Measurements from ENCODE around the gene SYNE2.

SYNE2 gene

GRCh38 chr14:63995285-63995684 lies 142.5 kb downstream of the SYNE2 start:
- Histone ChIP-seq H3K27me3 (ENCODE audit: control insufficient read depth in 1 of 2, insufficient read depth in 2 of 2, low read length in 2 of 2) (no peaks in the 10 kb centered on the region), H3K9ac (ENCODE audit: low read depth in 1 of 2, low read length in 2 of 2) (no peak overlapping the region), H3K36me3 (ENCODE audit: control insufficient read depth in 1 of 2, insufficient read depth in 2 of 2, low read length in 2 of 2) (peaks cover 26 to 45% of the 10 kb centered on the region in 2 donors), H3K4me3 (ENCODE audit: low read depth in 1 of 2, low read length in 2 of 2) (no peak overlapping the region), H3K4me1 (ENCODE audit: control insufficient read depth in 1 of 2, insufficient read depth in 2 of 2, low read length in 2 of 2) (no peaks in the 10 kb centered on the region), H3K9me3 (ENCODE audit: control insufficient read depth in 1 of 2, low read length in 2 of 2) (no peaks in the 10 kb centered on the region), H3K27ac (ENCODE audit: low read depth, low read length) (no peak overlapping the region)

- no peaks in the 10 kb centered on the region for H3K9me3 ChIP-seq (ENCODE audit: control insufficient read depth in 1 of 2, low read length in 2 of 2)
- no peak overlapping the region for H3K4me3 ChIP-seq (ENCODE audit: low read depth in 1 of 2, low read length in 2 of 2)
- no peak overlapping the region for H3K27ac ChIP-seq (ENCODE audit: low read depth, low read length)
- peaks cover 0 to 5% of the 10 kb centered on the region in 2 donors for H3K4me1 ChIP-seq (ENCODE audit: control insufficient read depth in 1 of 2, insufficient read depth in 2 of 2, low read length in 2 of 2)
- H3K9ac ChIP-seq (ENCODE audit: low read depth in 1 of 2, low read length in 2 of 2): no peak overlapping the region
- no peaks in the 10 kb centered on the region for H3K27me3 ChIP-seq (ENCODE audit: control insufficient read depth in 1 of 2, insufficient read depth in 2 of 2, low read length in 2 of 2)
- peaks cover 25 to 52% of the 10 kb centered on the region in 2 donors for H3K36me3 ChIP-seq (ENCODE audit: control insufficient read depth in 1 of 2, insufficient read depth in 2 of 2, low read length in 2 of 2)
Observed at GRCh38 chr14:63996016-63996415, 143.2 kb downstream of the SYNE2 start.

GRCh38 chr14:63996625-63997220 lies 143.9 kb downstream of the SYNE2 start:
- Histone ChIP-seq H3K27me3 (ENCODE audit: control insufficient read depth in 1 of 2, insufficient read depth in 2 of 2, low read length in 2 of 2) (no peaks in the 10 kb centered on the region), H3K9me3 (ENCODE audit: control insufficient read depth in 1 of 2, low read length in 2 of 2) (no peaks in the 10 kb centered on the region), H3K9ac (ENCODE audit: low read depth in 1 of 2, low read length in 2 of 2) (no peak overlapping the region), H3K27ac (ENCODE audit: low read depth, low read length) (no peak overlapping the region), H3K36me3 (ENCODE audit: control insufficient read depth in 1 of 2, insufficient read depth in 2 of 2, low read length in 2 of 2) (peaks cover 28 to 50% of the 10 kb centered on the region in 2 donors), H3K4me1 (ENCODE audit: control insufficient read depth in 1 of 2, insufficient read depth in 2 of 2, low read length in 2 of 2) (peaks cover 0 to 5% of the 10 kb centered on the region in 2 donors), H3K4me3 (ENCODE audit: low read depth in 1 of 2, low read length in 2 of 2) (no peak overlapping the region)

- Histone ChIP-seq H3K9me3 (ENCODE audit: control insufficient read depth in 1 of 2, low read length in 2 of 2) (no peaks in the 10 kb centered on the region), H3K27me3 (ENCODE audit: control insufficient read depth in 1 of 2, insufficient read depth in 2 of 2, low read length in 2 of 2) (no peaks in the 10 kb centered on the region), H3K9ac (ENCODE audit: low read depth in 1 of 2, low read length in 2 of 2) (no peak overlapping the region), H3K27ac (ENCODE audit: low read depth, low read length) (no peak overlapping the region), H3K4me3 (ENCODE audit: low read depth in 1 of 2, low read length in 2 of 2) (no peak overlapping the region), H3K36me3 (ENCODE audit: control insufficient read depth in 1 of 2, insufficient read depth in 2 of 2, low read length in 2 of 2) (peaks cover 30 to 62% of the 10 kb centered on the region in 2 donors), H3K4me1 (ENCODE audit: control insufficient read depth in 1 of 2, insufficient read depth in 2 of 2, low read length in 2 of 2) (peaks cover 0 to 5% of the 10 kb centered on the region in 2 donors)
Observed at GRCh38 chr14:64000749-64001148, 147.9 kb downstream of the SYNE2 start.

GRCh38 chr14:64005822-64006221 lies 153.0 kb downstream of the SYNE2 start:
- Histone ChIP-seq H3K9ac (ENCODE audit: low read depth in 1 of 2, low read length in 2 of 2) (no peak overlapping the region), H3K27ac (ENCODE audit: low read depth, low read length) (no peak overlapping the region), H3K27me3 (ENCODE audit: control insufficient read depth in 1 of 2, insufficient read depth in 2 of 2, low read length in 2 of 2) (no peaks in the 10 kb centered on the region), H3K36me3 (ENCODE audit: control insufficient read depth in 1 of 2, insufficient read depth in 2 of 2, low read length in 2 of 2) (peaks cover 18 to 38% of the 10 kb centered on the region in 2 donors), H3K4me1 (ENCODE audit: control insufficient read depth in 1 of 2, insufficient read depth in 2 of 2, low read length in 2 of 2) (peaks cover 0 to 1% of the 10 kb centered on the region in 2 donors), H3K4me3 (ENCODE audit: low read depth in 1 of 2, low read length in 2 of 2) (no peak overlapping the region), H3K9me3 (ENCODE audit: control insufficient read depth in 1 of 2, low read length in 2 of 2) (no peaks in the 10 kb centered on the region)

GRCh38 chr14:64008016-64008415 lies 155.2 kb downstream of the SYNE2 start:
- no peak overlapping the region for H3K9ac ChIP-seq (ENCODE audit: low read depth in 1 of 2, low read length in 2 of 2)
- H3K9me3 ChIP-seq (ENCODE audit: control insufficient read depth in 1 of 2, low read length in 2 of 2): no peaks in the 10 kb centered on the region
- no peaks in the 10 kb centered on the region for H3K27me3 ChIP-seq (ENCODE audit: control insufficient read depth in 1 of 2, insufficient read depth in 2 of 2, low read length in 2 of 2)
- H3K4me1 ChIP-seq (ENCODE audit: control insufficient read depth in 1 of 2, insufficient read depth in 2 of 2, low read length in 2 of 2): no peaks in the 10 kb centered on the region
- H3K4me3 ChIP-seq (ENCODE audit: low read depth in 1 of 2, low read length in 2 of 2): no peak overlapping the region
- H3K36me3 ChIP-seq (ENCODE audit: control insufficient read depth in 1 of 2, insufficient read depth in 2 of 2, low read length in 2 of 2): peaks cover 10 to 25% of the 10 kb centered on the region in 2 donors
- no peak overlapping the region for H3K27ac ChIP-seq (ENCODE audit: low read depth, low read length)

- Histone ChIP-seq H3K36me3 (ENCODE audit: control insufficient read depth in 1 of 2, insufficient read depth in 2 of 2, low read length in 2 of 2) (peaks cover 8 to 12% of the 10 kb centered on the region in 2 donors), H3K27me3 (ENCODE audit: control insufficient read depth in 1 of 2, insufficient read depth in 2 of 2, low read length in 2 of 2) (no peaks in the 10 kb centered on the region), H3K9ac (ENCODE audit: low read depth in 1 of 2, low read length in 2 of 2) (no peak overlapping the region)
Observed at GRCh38 chr14:64012003-64012402, 159.2 kb downstream of the SYNE2 start.

GRCh38 chr14:64012720-64013119 lies 159.9 kb downstream of the SYNE2 start:
- Histone ChIP-seq H3K9ac (ENCODE audit: low read depth in 1 of 2, low read length in 2 of 2) (no peak overlapping the region), H3K27ac (ENCODE audit: low read depth, low read length) (no peak overlapping the region), H3K36me3 (ENCODE audit: control insufficient read depth in 1 of 2, insufficient read depth in 2 of 2, low read length in 2 of 2) (peaks cover 4 to 7% of the 10 kb centered on the region in 2 donors), H3K4me1 (ENCODE audit: control insufficient read depth in 1 of 2, insufficient read depth in 2 of 2, low read length in 2 of 2) (no peaks in the 10 kb centered on the region), H3K27me3 (ENCODE audit: control insufficient read depth in 1 of 2, insufficient read depth in 2 of 2, low read length in 2 of 2) (no peaks in the 10 kb centered on the region), H3K4me3 (ENCODE audit: low read depth in 1 of 2, low read length in 2 of 2) (no peak overlapping the region), H3K9me3 (ENCODE audit: control insufficient read depth in 1 of 2, low read length in 2 of 2) (peaks cover 0 to 3% of the 10 kb centered on the region in 2 donors)

More at GRCh38 chr14:64012003-64012402, 159.2 kb downstream of the SYNE2 start:
- H3K27ac ChIP-seq (ENCODE audit: low read depth, low read length): no peak overlapping the region
- H3K9me3 ChIP-seq (ENCODE audit: control insufficient read depth in 1 of 2, low read length in 2 of 2): peaks cover 0 to 3% of the 10 kb centered on the region in 2 donors
- no peak overlapping the region for H3K4me3 ChIP-seq (ENCODE audit: low read depth in 1 of 2, low read length in 2 of 2)
- no peaks in the 10 kb centered on the region for H3K4me1 ChIP-seq (ENCODE audit: control insufficient read depth in 1 of 2, insufficient read depth in 2 of 2, low read length in 2 of 2)

- Histone ChIP-seq H3K9ac (ENCODE audit: low read depth in 1 of 2, low read length in 2 of 2) (no peak overlapping the region), H3K27me3 (ENCODE audit: control insufficient read depth in 1 of 2, insufficient read depth in 2 of 2, low read length in 2 of 2) (no peaks in the 10 kb centered on the region), H3K36me3 (ENCODE audit: control insufficient read depth in 1 of 2, insufficient read depth in 2 of 2, low read length in 2 of 2) (peaks cover 17 to 51% of the 10 kb centered on the region in 2 donors), H3K4me3 (ENCODE audit: low read depth in 1 of 2, low read length in 2 of 2) (no peak overlapping the region), H3K27ac (ENCODE audit: low read depth, low read length) (no peak overlapping the region), H3K4me1 (ENCODE audit: control insufficient read depth in 1 of 2, insufficient read depth in 2 of 2, low read length in 2 of 2) (no peaks in the 10 kb centered on the region), H3K9me3 (ENCODE audit: control insufficient read depth in 1 of 2, low read length in 2 of 2) (no peaks in the 10 kb centered on the region)
Observed at GRCh38 chr14:64025479-64025878, 172.7 kb downstream of the SYNE2 start.

- Histone ChIP-seq H3K27ac (ENCODE audit: low read depth, low read length) (no peak overlapping the region), H3K4me1 (ENCODE audit: control insufficient read depth in 1 of 2, insufficient read depth in 2 of 2, low read length in 2 of 2) (no peaks in the 10 kb centered on the region), H3K9ac (ENCODE audit: low read depth in 1 of 2, low read length in 2 of 2) (no peak overlapping the region), H3K36me3 (ENCODE audit: control insufficient read depth in 1 of 2, insufficient read depth in 2 of 2, low read length in 2 of 2) (peaks cover 18 to 50% of the 10 kb centered on the region in 2 donors), H3K9me3 (ENCODE audit: control insufficient read depth in 1 of 2, low read length in 2 of 2) (no peaks in the 10 kb centered on the region), H3K4me3 (ENCODE audit: low read depth in 1 of 2, low read length in 2 of 2) (no peak overlapping the region), H3K27me3 (ENCODE audit: control insufficient read depth in 1 of 2, insufficient read depth in 2 of 2, low read length in 2 of 2) (no peaks in the 10 kb centered on the region)
Observed at GRCh38 chr14:64026600-64026999, 173.8 kb downstream of the SYNE2 start.
